OCI-LY7 (cell line): ENCODE data around the gene KIAA1217. TPM values are rescaled to one million over a fixed set of nuclear protein-coding genes. Genes with fewer than 3 reads are reported as not detected.

Experiments
- BruUV-seq: library from RNA; stranded (reverse); fragments of 400-500 nt; replicated peaks from 2 replicates; lab custom pipeline; 2021; lab: Mats Ljungman, UMichigan
- CTCF ChIA-PET: fragments of 300-600 bp; sonication (Branson Sonifier 250); formaldehyde crosslinking; loops from one replicate; lab custom pipeline; 2022; ENCODE audit warnings: antibody characterized with exemption; ENCODE audit not compliant: unreplicated experiment; lab: Charles Lee
- POLR2A ChIA-PET: fragments of 300-600 bp; sonication (Branson Sonifier 250); formaldehyde crosslinking; loops from one replicate; lab custom pipeline; 2022; ENCODE audit warnings: antibody characterized with exemption; lab: Charles Lee
- DNase-seq: peaks from one replicate; pipeline ENCODE4 v3.0.0-alpha.2; 2015; ENCODE audit warnings: low spot score
- H2AFZ ChIP-seq: fragments of 200-600 bp; sonication (generic), shearing (Covaris generic); 2 replicates; pipeline ENCODE4 v1.6.1; 2014; ENCODE audit warnings: mild to moderate bottlenecking, antibody characterized with exemption, low read length, moderate library complexity
- H3K27ac ChIP-seq: fragments of 200-600 bp; sonication (generic); 2 replicates; pipeline ENCODE4 v1.5.1; 2014; ENCODE audit warnings: mixed run types, low read depth, mild to moderate bottlenecking, moderate library complexity, low read length, inconsistent platforms; ENCODE audit not compliant: poor library complexity, severe bottlenecking
- H3K36me3 ChIP-seq: fragments of 200-600 bp; sonication (generic); 2 replicates; pipeline ENCODE4 v1.6.1; 2014; ENCODE audit warnings: mild to moderate bottlenecking, antibody characterized with exemption, low read length, moderate library complexity, mixed read lengths; ENCODE audit not compliant: insufficient read depth
- H3K4me1 ChIP-seq: fragments of 200-600 bp; sonication (generic); 2 replicates; pipeline ENCODE4 v1.5.1; 2014; ENCODE audit warnings: mild to moderate bottlenecking, low read length; ENCODE audit not compliant: insufficient read depth, poor library complexity, severe bottlenecking
- H3K4me2 ChIP-seq: fragments of 200-600 bp; sonication (generic); 2 replicates; pipeline ENCODE4 v1.6.1; 2014; ENCODE audit warnings: mild to moderate bottlenecking, low read length
- H3K4me3 ChIP-seq: fragments of 200-600 bp; sonication (generic); 2 replicates; pipeline ENCODE4 v1.5.1; 2014; ENCODE audit warnings: mild to moderate bottlenecking, low read depth, low read length; ENCODE audit not compliant: poor library complexity, severe bottlenecking
- H3K79me2 ChIP-seq: fragments of 200-600 bp; sonication (generic); 2 replicates; pipeline ENCODE4 v1.6.1; 2016; ENCODE audit warnings: low read depth, mild to moderate bottlenecking, low read length, moderate library complexity, mixed read lengths; ENCODE audit not compliant: insufficient read depth
- H3K9me2 ChIP-seq: fragments of 200-600 bp; sonication (generic); 2 replicates; pipeline ENCODE4 v1.6.1; 2016; ENCODE audit warnings: mild to moderate bottlenecking, low read length, mixed read lengths; ENCODE audit not compliant: insufficient read depth
- H3K9me3 ChIP-seq: fragments of 200-600 bp; sonication (generic); 2 replicates; pipeline ENCODE4 v1.6.1; 2014; ENCODE audit warnings: mild to moderate bottlenecking, mixed run types, low read length, mixed read lengths
- H4K20me1 ChIP-seq: fragments of 200-600 bp; sonication (generic); 2 replicates; pipeline ENCODE4 v1.6.1; 2014; ENCODE audit warnings: mild to moderate bottlenecking, antibody characterized with exemption, low read length, moderate library complexity, mixed read lengths; ENCODE audit not compliant: insufficient read depth
- EZH2phosphoT487 ChIP-seq: fragments of 200-600 bp; sonication (generic); IDR thresholded peaks from 2 replicates; pipeline ENCODE4 v1.6.1; 2018; ENCODE audit warnings: low read depth, borderline replicate concordance, mild to moderate bottlenecking, mixed run types, antibody characterized with exemption, low read length, moderate library complexity, mixed read lengths
- intact Hi-C: fragments of 100-400 bp; cut with micrococcal nuclease; formaldehyde crosslinking; loops from one replicate; pipeline ENCODE4 v1.10.0; 2022; ENCODE audit not compliant: unreplicated experiment
- total RNA-seq, 2 experiments: library from RNA; depleted of rRNA in 1 of 2; stranded (reverse); fragments of >200 nt in 1 of 2; shearing (Covaris generic) in 1 of 2; gene quantifications; 2 replicates each; pipeline ENCODE4 v1.2.3, GENCODE V29; 2014 to 2022
- TF ChIP-seq, protein P1 (sequence below): fragments of 200-600 bp; sonication (generic); conservative IDR thresholded peaks from 2 replicates; pipeline ENCODE4 v1.5.1; 2014; ENCODE audit warnings: mild to moderate bottlenecking, antibody characterized with exemption, low read length, moderate library complexity, mixed read lengths

The KIAA1217 gene
- total RNA-seq, 2 experiments from 2014 or later = not detected

DNA sequence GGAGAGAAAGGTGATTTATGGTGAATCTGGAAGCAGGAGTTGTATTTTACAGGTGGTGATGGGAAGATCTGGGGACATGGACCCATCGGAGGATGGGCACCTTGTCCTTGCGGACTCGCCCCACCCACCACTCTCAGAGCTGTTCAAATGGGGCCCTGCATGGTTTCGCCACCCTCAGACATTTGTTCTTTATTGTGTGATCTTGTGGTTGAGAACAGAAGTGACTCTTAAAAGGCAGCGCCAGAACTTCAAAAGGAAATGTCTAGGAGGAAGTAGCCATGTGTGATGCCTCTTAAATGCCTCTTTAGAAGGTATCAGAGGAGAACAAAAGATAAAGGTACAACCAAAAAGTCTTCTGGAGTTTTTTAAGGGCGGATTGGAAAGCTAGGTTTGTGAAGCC lies 205.7 kb downstream of the KIAA1217 start:
- intact Hi-C loops = no loop called here
- DNase-seq = no peak
- ChIA-PET CTCF (no interaction called here), POLR2A (no interaction called here)
- Histone ChIP-seq H3K36me3 (no peaks in the 10 kb centered on the region), H3K4me1 (no peaks in the 10 kb centered on the region), H2AFZ (no peak overlapping the region), H3K9me2 (no peaks in the 10 kb centered on the region), H3K4me2 (no peak overlapping the region), H4K20me1 (no peaks in the 10 kb centered on the region), H3K79me2 (no peaks in the 10 kb centered on the region), H3K9me3 (no peaks in the 10 kb centered on the region), H3K4me3 (no peak overlapping the region), H3K27ac (no peak overlapping the region)
- BruUV-seq = no TSS peak
- TF ChIP-seq, protein P1, sequence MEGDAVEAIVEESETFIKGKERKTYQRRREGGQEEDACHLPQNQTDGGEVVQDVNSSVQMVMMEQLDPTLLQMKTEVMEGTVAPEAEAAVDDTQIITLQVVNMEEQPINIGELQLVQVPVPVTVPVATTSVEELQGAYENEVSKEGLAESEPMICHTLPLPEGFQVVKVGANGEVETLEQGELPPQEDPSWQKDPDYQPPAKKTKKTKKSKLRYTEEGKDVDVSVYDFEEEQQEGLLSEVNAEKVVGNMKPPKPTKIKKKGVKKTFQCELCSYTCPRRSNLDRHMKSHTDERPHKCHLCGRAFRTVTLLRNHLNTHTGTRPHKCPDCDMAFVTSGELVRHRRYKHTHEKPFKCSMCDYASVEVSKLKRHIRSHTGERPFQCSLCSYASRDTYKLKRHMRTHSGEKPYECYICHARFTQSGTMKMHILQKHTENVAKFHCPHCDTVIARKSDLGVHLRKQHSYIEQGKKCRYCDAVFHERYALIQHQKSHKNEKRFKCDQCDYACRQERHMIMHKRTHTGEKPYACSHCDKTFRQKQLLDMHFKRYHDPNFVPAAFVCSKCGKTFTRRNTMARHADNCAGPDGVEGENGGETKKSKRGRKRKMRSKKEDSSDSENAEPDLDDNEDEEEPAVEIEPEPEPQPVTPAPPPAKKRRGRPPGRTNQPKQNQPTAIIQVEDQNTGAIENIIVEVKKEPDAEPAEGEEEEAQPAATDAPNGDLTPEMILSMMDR = no peak
- no peak for TF ChIP-seq EZH2phosphoT487

DNA sequence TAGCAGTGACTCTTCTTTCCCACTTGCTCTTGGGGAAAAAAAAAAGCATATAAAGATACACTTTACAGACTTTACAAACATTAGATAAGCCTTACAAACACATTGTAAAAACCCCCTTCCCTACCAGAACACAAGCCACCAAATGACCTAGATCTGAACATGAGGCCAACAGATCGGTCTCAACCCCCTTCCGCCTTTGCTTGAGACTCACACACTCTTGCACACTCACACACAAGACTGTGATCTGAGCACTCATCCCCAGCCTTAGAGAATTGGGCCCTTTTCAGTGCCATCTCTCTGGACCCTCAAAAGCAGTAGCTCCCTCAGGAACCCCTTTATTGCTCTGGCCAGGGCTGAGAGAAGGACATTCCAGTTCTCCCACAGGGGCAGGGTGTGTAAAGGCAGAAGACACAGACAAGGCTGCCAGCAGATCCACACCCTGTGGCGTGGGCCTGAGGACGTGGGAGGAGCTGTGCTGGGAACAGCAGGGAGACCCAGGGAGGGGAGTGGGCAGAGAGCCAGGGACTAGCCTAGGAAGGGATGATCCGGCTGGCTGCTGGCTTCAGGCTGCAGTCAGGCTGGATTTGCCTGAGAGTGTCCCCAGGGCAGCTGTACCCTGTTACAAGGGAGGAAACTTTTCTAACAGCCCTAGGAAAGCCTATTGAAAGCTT lies 206.7 kb downstream of the KIAA1217 start:
- Histone ChIP-seq H2AFZ (no peak overlapping the region), H3K36me3 (no peaks in the 10 kb centered on the region), H3K4me2 (no peak overlapping the region), H3K9me3 (no peaks in the 10 kb centered on the region), H3K79me2 (no peaks in the 10 kb centered on the region), H3K4me3 (no peak overlapping the region), H3K4me1 (no peaks in the 10 kb centered on the region), H3K9me2 (no peaks in the 10 kb centered on the region), H3K27ac (no peak overlapping the region), H4K20me1 (no peaks in the 10 kb centered on the region)
- intact Hi-C loops = no loop called here
- DNase-seq = no peak
- no peak for TF ChIP-seq EZH2phosphoT487
- TF ChIP-seq, protein P1 = no peak
- ChIA-PET CTCF (interaction anchor here (0.5 kb wide), 1 partner anchor 57 kb away, joined by 7 read pairs; no protein-coding TSS in a partner anchor), POLR2A (interaction anchor here (0.7 kb wide), 1 partner anchor 479 kb away, joined by 3 read pairs; no protein-coding TSS in a partner anchor)
- no TSS peak for BruUV-seq

DNA sequence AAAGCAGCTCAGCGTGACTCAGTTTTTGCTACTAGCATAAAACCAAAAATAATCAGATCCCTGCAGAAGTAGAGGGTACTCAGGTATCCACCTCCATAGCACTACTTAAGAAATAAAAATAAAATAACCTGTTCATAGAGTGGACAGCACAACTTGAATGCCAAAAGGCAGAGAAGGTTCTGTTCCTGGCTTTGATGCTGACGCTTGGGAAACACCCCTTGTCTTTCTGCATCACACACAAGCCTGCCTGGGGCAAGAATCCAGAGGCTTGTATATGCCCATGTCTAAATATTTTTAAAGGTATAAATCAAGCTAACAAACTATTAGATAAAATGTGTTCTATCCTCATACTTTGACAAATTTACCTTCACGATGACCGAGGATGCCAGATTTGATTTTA lies 207.3 kb downstream of the KIAA1217 start:
- BruUV-seq = no TSS peak
- POLR2A ChIA-PET = interaction anchor here (0.7 kb wide), 1 partner anchor 478 kb away, joined by 3 read pairs; no protein-coding TSS in a partner anchor
- Histone ChIP-seq H3K27ac (no peak overlapping the region), H3K9me3 (no peaks in the 10 kb centered on the region), H3K4me2 (no peak overlapping the region), H2AFZ (no peak overlapping the region), H4K20me1 (no peaks in the 10 kb centered on the region), H3K4me3 (no peak overlapping the region), H3K79me2 (no peaks in the 10 kb centered on the region), H3K9me2 (no peaks in the 10 kb centered on the region), H3K4me1 (no peaks in the 10 kb centered on the region), H3K36me3 (no peaks in the 10 kb centered on the region)
- CTCF ChIA-PET = interaction anchor here (0.6 kb wide), 1 partner anchor 266 kb away, joined by 3 read pairs; no protein-coding TSS in a partner anchor
- DNase-seq = no peak
- intact Hi-C loops = no loop called here
- TF ChIP-seq, protein P1 = no peak
- TF ChIP-seq EZH2phosphoT487 = no peak
